GM10847 (cell line): ENCODE data around the gene ASB15.
A peak's percentile ranks its signal among the peaks of the same experiment; 100 is the strongest.

ENCODE experiments used
- POLR2A ChIP-seq: IDR thresholded peaks from 2 replicates; pipeline ENCODE4 v1.6.1; 2011; ENCODE audit not compliant: insufficient read length; ENCODE audit errors: extremely low read depth

Gene ASB15

GRCh38 chr7:123601530-123601929, at the start of gene ASB15:
Gene ASB15, plus strand, starts transcription at chr7:123601821. Its CDS starts 12,682 bp downstream, at chr7:123614503.
- TF ChIP-seq POLR2A = no peak

- TF ChIP-seq POLR2A = no peak
Observed at GRCh38 chr7:123552641-123553040, 49.0 kb upstream of the ASB15 start.

GRCh38 chr7:123553159-123553558, 48.5 kb upstream of the ASB15 start:
- TF ChIP-seq POLR2A = no peak

- no peak for TF ChIP-seq POLR2A
Observed at GRCh38 chr7:123555484-123555883, 46.1 kb upstream of the ASB15 start.

GRCh38 chr7:123557016-123557397, 44.6 kb upstream of the ASB15 start:
- no peak for TF ChIP-seq POLR2A

- peak; percentile 58 for TF ChIP-seq POLR2A
Observed at GRCh38 chr7:123557398-123558288, 44.0 kb upstream of the ASB15 start, which contains the start of gene NDUFA5. Gene NDUFA5, minus strand, starts transcription at chr7:123557818. Its CDS starts 23 bp downstream, at chr7:123557795.

- TF ChIP-seq POLR2A = no peak
Observed at GRCh38 chr7:123558289-123558874, 43.2 kb upstream of the ASB15 start.

- no peak for TF ChIP-seq POLR2A
Observed at GRCh38 chr7:123562121-123562520, 39.5 kb upstream of the ASB15 start.

- no peak for TF ChIP-seq POLR2A
Observed at GRCh38 chr7:123569352-123570010, 32.1 kb upstream of the ASB15 start.

- TF ChIP-seq POLR2A = no peak
Observed at GRCh38 chr7:123570390-123571182, 31.0 kb upstream of the ASB15 start.

GRCh38 chr7:123571187-123571586, 30.4 kb upstream of the ASB15 start:
- no peak for TF ChIP-seq POLR2A

- TF ChIP-seq POLR2A = no peak
Observed at GRCh38 chr7:123571684-123572083, 29.9 kb upstream of the ASB15 start.

GRCh38 chr7:123573341-123573740, 28.3 kb upstream of the ASB15 start:
- TF ChIP-seq POLR2A = no peak

GRCh38 chr7:123573896-123574467, 27.6 kb upstream of the ASB15 start:
- no peak for TF ChIP-seq POLR2A

- TF ChIP-seq POLR2A = no peak
Observed at GRCh38 chr7:123579416-123579815, 22.2 kb upstream of the ASB15 start.
